Measurements from ENCODE around the gene AHNAK2. TPM values are rescaled to one million over a fixed set of nuclear protein-coding genes. Genes with fewer than 3 reads are reported as not detected.
"Not testable (repeated sequence)": the region's sequence is repeated elsewhere in the genome, so short reads cannot be mapped to it uniquely, and the experiment has no call there.

AHNAK2 gene
- total RNA-seq, 4 donors from 2014 or later, result 3.2 to 19.0 (median 10.7) TPM

DNA sequence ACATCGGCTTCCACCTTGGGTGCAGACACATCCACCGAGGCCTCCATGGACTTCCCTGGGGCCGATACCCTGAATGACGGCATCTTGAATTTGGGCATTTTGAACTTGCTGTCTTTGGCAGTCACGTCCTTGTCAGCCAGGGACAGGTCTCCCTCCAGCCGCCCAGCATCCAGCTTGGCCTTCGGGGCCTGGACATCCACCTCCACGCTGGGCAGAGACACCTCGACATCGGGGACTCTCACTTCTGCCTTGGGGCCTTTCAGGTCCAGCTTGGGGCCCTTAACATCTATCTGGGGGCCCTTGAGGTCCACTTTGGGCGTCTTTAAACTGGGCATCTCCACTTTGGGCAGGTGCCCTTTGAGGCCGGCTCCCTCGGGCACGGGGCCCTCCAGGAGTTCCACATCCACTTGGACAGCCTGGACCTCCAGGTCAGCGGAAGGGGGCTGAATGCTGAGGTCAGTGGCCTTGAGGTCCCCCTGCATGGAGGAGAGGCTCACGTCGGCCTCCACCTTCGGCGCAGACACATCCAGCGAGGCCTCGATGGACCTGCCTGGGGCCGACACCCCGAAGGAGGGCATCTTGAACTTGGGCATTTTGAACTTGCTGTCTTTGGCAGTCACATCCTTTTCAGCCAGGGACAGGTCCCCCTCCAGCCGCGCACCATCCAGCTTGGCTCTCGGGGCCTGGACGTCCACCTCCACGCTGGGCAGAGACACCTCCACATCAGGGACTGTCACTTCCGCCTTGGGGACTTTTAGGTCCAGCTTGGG lies 33.6 kb downstream of the AHNAK2 start:
- H3K36me3 ChIP-seq, DNase-seq: not testable (repeated sequence)

DNA sequence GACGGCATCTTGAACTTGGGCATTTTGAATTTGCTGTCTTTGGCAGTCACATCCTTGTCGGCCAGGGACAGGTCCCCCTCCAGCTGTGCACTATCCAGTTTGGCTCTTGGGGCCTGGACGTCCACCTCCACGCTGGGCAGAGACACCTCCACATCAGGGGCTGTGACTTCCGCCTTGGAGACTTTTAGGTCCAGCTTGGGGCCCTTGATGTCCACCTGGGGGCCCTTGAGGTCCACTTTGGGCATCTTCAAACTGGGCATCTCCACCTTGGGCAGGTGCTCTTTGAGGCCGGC lies 34.2 kb downstream of the AHNAK2 start:
- not testable (repeated sequence) for H3K4me3 ChIP-seq, H3K9me3 ChIP-seq, H3K27me3 ChIP-seq, H3K27ac ChIP-seq, H3K36me3 ChIP-seq, H3K4me1 ChIP-seq
- peak in 1 of 3 donors; percentile 21 for DNase-seq

More for the DNA sequence above, 33.6 kb downstream of the AHNAK2 start:
- H3K4me3 ChIP-seq, H3K27me3 ChIP-seq, H3K27ac ChIP-seq, H3K4me1 ChIP-seq, H3K9me3 ChIP-seq: not testable (repeated sequence)

DNA sequence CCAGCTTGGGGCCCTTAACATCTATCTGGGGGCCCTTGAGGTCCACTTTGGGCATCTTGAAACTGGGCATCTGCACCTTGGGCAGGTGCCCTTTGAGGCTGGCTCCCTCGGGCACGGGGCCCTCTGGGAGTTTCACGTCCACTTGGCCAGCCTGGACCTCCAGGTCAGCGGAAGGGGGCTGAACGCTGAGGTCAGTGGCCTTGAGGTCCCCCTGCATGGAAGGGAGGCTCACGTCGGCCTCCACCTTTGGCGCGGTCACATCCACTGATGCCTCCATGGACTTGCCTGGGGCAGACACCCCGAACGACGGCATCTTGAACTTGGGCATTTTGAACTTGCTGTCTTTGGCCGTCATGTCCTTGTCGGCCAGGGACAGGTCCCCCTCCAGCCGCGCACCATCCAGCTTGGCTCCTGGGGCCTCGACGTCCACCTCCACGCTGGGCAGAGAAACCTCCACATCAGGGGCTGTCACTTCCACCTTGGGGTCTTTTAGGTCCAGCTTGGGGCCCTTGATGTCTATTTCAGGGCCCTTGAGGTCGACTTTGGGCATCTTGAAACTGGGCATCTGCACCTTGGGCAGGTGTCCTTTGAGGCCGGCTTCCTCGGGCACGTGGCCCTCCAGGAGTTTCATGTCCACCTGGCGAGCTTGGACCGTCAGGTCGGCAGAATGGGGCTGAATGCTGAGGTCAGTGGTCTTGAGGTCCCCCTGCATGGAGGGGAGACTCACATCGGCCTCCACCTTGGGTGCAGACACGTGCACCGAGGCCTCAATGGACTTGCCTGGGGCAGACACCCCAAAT lies 34.8 kb downstream of the AHNAK2 start:
- not testable (repeated sequence) for H3K27me3 ChIP-seq, H3K9me3 ChIP-seq, H3K27ac ChIP-seq, H3K36me3 ChIP-seq, H3K4me1 ChIP-seq, H3K4me3 ChIP-seq
- DNase-seq, result peak in 1 of 3 donors; percentile 18

DNA sequence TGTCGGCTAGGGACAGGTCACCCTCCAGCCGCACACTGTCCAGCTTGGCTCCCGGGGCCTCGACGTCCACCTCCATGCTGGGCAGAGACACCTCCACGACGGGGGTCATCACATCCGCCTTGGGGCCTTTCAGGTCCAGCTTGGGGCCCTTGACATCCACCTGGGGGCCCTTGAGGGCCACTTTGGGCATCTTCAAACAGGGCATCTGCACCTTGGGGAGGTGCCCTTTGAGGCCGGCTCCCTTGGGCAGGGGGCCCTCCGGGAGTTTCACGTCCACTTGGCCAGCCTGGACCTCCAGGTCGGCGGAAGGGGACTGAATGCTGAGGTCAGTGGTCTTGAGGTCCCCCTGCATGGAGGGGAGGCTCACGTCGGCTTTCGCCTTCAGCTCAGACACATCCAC lies 35.6 kb downstream of the AHNAK2 start:
- no peak overlapping the region for H3K4me3 ChIP-seq
- no peak overlapping the region for H3K27ac ChIP-seq
- H3K36me3 ChIP-seq, result no peaks in the 10 kb centered on the region
- TF ChIP-seq, protein P1, sequence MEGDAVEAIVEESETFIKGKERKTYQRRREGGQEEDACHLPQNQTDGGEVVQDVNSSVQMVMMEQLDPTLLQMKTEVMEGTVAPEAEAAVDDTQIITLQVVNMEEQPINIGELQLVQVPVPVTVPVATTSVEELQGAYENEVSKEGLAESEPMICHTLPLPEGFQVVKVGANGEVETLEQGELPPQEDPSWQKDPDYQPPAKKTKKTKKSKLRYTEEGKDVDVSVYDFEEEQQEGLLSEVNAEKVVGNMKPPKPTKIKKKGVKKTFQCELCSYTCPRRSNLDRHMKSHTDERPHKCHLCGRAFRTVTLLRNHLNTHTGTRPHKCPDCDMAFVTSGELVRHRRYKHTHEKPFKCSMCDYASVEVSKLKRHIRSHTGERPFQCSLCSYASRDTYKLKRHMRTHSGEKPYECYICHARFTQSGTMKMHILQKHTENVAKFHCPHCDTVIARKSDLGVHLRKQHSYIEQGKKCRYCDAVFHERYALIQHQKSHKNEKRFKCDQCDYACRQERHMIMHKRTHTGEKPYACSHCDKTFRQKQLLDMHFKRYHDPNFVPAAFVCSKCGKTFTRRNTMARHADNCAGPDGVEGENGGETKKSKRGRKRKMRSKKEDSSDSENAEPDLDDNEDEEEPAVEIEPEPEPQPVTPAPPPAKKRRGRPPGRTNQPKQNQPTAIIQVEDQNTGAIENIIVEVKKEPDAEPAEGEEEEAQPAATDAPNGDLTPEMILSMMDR (IDR thresholded peaks at IDR 0.05), result no peak
- no peak for TF ChIP-seq POLR2A (IDR thresholded peaks at IDR 0.05)
- DNase-seq, result peak in 1 of 3 donors; percentile 39
- no peaks in the 10 kb centered on the region for H3K4me1 ChIP-seq
- no peaks in the 10 kb centered on the region for H3K9me3 ChIP-seq
- no peaks in the 10 kb centered on the region for H3K27me3 ChIP-seq

DNA sequence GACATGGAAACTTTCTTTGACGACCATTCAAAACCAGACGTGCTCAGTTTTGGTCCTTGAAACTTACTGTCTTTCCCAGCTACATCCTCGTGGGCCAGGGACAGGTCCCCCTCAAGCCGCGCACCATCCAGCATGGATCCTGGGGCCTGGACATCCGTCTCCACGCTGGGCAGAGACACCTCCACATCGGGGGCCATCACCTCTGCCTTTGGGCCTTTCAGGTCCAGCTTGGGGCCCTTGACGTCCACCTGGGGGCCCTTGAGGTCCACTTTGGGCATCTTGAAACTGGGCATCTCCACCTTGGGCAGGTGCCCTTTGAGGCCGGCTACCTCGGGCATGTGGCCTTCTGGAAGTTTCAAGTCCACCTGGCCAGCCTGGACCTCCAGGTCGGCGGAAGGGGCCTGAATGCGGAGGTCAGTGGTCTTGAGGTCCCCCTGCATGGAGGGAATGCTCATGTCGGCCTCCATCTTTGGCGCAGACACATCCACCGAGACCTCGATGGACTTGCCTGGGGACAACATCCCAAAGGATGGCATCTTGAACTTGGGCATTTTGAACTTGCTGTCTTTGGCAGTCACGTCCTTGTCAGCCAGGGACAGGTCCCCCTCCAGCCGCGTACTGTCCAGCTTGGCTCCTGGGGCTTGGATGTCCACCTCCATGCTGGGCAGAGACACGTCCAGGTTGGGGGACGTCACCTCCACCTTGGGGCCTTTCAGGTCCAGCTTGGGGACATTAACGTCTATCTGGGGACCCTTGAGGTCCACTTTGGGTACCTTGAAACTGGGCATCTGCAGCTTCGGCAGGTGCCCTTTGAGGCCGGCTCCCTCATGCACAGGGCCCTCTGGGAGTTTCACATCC lies 36.4 kb downstream of the AHNAK2 start:
- H3K9me3 ChIP-seq, result no peaks in the 10 kb centered on the region
- TF ChIP-seq, protein P1 (IDR thresholded peaks at IDR 0.05), result no peak
- TF ChIP-seq POLR2A (IDR thresholded peaks at IDR 0.05), result no peak
- no peak overlapping the region for H3K4me3 ChIP-seq
- DNase-seq, result peak in 1 of 3 donors; percentile 24
- H3K27me3 ChIP-seq, result no peaks in the 10 kb centered on the region
- H3K4me1 ChIP-seq, result no peaks in the 10 kb centered on the region
- H3K27ac ChIP-seq, result no peak overlapping the region
- no peaks in the 10 kb centered on the region for H3K36me3 ChIP-seq

DNA sequence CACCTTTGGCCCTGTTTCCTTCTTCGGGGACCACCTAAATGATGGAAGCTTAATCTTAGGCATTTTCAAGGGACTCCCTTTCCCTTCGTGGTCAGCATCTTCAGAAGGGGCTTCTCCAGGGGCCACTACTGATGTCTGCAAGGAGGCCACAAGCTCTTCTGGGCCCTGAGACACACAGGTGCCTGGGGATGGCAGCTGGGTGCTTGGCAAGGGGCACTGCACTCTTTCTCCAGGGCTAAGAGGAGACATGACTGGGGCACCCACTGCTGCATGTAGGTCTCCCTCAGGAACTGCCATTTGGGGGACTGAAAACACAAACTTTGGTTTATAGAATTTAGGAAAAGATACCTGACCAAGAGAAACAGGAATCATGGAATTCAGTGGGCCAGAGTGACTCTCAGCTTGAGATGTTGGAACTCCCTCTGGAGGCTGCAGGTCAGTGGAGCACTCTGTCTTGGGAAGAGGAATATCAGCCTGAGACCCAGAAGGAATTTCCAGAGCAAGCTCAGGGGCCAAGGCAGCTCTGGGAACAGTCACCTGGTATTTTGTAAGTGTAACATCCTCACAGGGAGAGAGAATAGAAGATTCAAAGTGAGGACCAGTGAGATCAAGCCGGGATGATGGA lies 37.5 kb downstream of the AHNAK2 start:
- Histone ChIP-seq H3K4me1 (no peaks in the 10 kb centered on the region), H3K27ac (no peak overlapping the region), H3K9me3 (no peaks in the 10 kb centered on the region), H3K4me3 (no peak overlapping the region), H3K27me3 (no peaks in the 10 kb centered on the region), H3K36me3 (no peaks in the 10 kb centered on the region)
- TF ChIP-seq, protein P1 (IDR thresholded peaks at IDR 0.05), result no peak
- TF ChIP-seq POLR2A (IDR thresholded peaks at IDR 0.05), result no peak
- DNase-seq, result no peak

Measured in Peyer's patch (tissue), 4 donors.